ENCODE results near the gene RGS3. TPM values are rescaled to one million over a fixed set of nuclear protein-coding genes. Genes with fewer than 3 reads are reported as not detected.

Gene RGS3
- 100 to 1,000 TPM; 107 to 214 (median 139) TPM for total RNA-seq
- 100 to 1,000 TPM in 1 of 2 donors, 10 to 100 TPM in 1; 93.4 to 120 TPM for polyA plus RNA-seq
- long read RNA-seq, donor 1, full-length matches to known transcripts = 61 of 170 reads
- long read RNA-seq, donor 1, partial matches to known transcripts = 70 of 170 reads
- long read RNA-seq, donor 1, other reads (novel, unspliced or antisense) = 39 of 170 reads
- long read RNA-seq, donor 2, full-length matches to known transcripts = 166 of 490 reads
- long read RNA-seq, donor 2, partial matches to known transcripts = 246 of 490 reads
- long read RNA-seq, donor 2, other reads (novel, unspliced or antisense) = 78 of 490 reads
- long read RNA-seq, donor 3, full-length matches to known transcripts = 51 of 134 reads
- long read RNA-seq, donor 3, partial matches to known transcripts = 47 of 134 reads
- long read RNA-seq, donor 3, other reads (novel, unspliced or antisense) = 36 of 134 reads

GRCh38 chr9:113463418-113464285, at the start of gene RGS3:
TSS of gene RGS3 (plus strand) at chr9:113463727. CDS start at chr9:113463803, 76 bp downstream.
- intact Hi-C loops (cut with DNase I) = no loop called here
- H3K4me3 ChIP-seq = peak within 1 kb of the TSS in 11 of 12 donors; percentile 32 to 70 (median 54)
- peaks cover 0 to 20% (median 0%) of the 10 kb centered on the region in 12 donors for H3K4me1 ChIP-seq
- peak; percentile 73 to 83 (median 77) for DNase-seq
- H3K36me3 ChIP-seq = no peaks in the 10 kb centered on the region
- WGBS, 4 donors = 15 to 33% (median 28%) methylated on average over 10 to 55 of the region's 55 CpGs
- H3K27ac ChIP-seq = peak within 1 kb of the TSS in 11 of 12 donors; percentile 33 to 93 (median 85)
- peak; percentile 94 to 97 (median 94) for ATAC-seq
- TF ChIP-seq CTCF (IDR thresholded peaks at IDR 0.05) (peak in 3 of 12 donors; percentile 13 to 36 (median 27)), POLR2A (IDR thresholded peaks at IDR 0.05) (peak; percentile 11 to 42)
- peaks cover 0 to 7% (median 0%) of the 10 kb centered on the region in 9 donors for H3K27me3 ChIP-seq
- H3K9me3 ChIP-seq = no peaks in the 10 kb centered on the region

- Histone ChIP-seq H3K27ac (peak overlapping the region in 5 of 12 donors; percentile 6 to 83 (median 41)), H3K9me3 (no peaks in the 10 kb centered on the region), H3K4me3 (no peak overlapping the region), H3K36me3 (no peaks in the 10 kb centered on the region), H3K27me3 (no peaks in the 10 kb centered on the region), H3K4me1 (peaks cover 0 to 13% (median 4%) of the 10 kb centered on the region in 12 donors)
- ATAC-seq (peak in 2 of 4 donors; percentile 61 to 66), DNase-seq (no peak)
- TF ChIP-seq CTCF (IDR thresholded peaks at IDR 0.05) = no peak
- TF ChIP-seq POLR2A (IDR thresholded peaks at IDR 0.05) = no peak
- WGBS, 4 donors = 52 to 70% (median 62%) methylated on average over 3 of the region's 3 CpGs
- intact Hi-C loops (cut with DNase I) = no loop called here
Measured at GRCh38 chr9:113416149-113416721, 47.3 kb upstream of the RGS3 start.

- ATAC-seq (no peak), DNase-seq (no peak)
- Histone ChIP-seq H3K4me1 (peaks cover 0 to 13% (median 0%) of the 10 kb centered on the region in 12 donors), H3K9me3 (no peaks in the 10 kb centered on the region), H3K4me3 (no peak overlapping the region), H3K27me3 (no peaks in the 10 kb centered on the region), H3K27ac (no peak overlapping the region), H3K36me3 (no peaks in the 10 kb centered on the region)
- WGBS, 4 donors = 78 to 88% (median 83%) methylated on average over 4 of the region's 4 CpGs
- no peak for TF ChIP-seq POLR2A (IDR thresholded peaks at IDR 0.05)
- no peak for TF ChIP-seq CTCF (IDR thresholded peaks at IDR 0.05)
- intact Hi-C loops (cut with DNase I) = no loop called here
Measured at GRCh38 chr9:113417370-113417769, 46.2 kb upstream of the RGS3 start.
